Endothelial cell of umbilical vein (primary cell): Measurements from ENCODE around the gene SUSD5. TPM values are rescaled to one million over a fixed set of nuclear protein-coding genes. Genes with fewer than 3 reads are reported as not detected.

Experiments used
- BruUV-seq: library from RNA; stranded (reverse); fragments of 400-500 nt; replicated peaks from 2 replicates; lab custom pipeline; 2021; lab: Mats Ljungman, UMichigan
- CTCF ChIA-PET: fragments of 300-600, 350-600 bp; sonication (Branson Sonifier 250); formaldehyde crosslinking; loops from one replicate; lab custom pipeline; 2021; ENCODE audit warnings: antibody characterized with exemption, inconsistent platforms; lab: Charles Lee
- POLR2A ChIA-PET: fragments of 300-600, 350-600 bp; sonication (Branson Sonifier 250); formaldehyde crosslinking; loops from one replicate; lab custom pipeline; 2021; ENCODE audit warnings: antibody characterized with exemption, inconsistent platforms; lab: Charles Lee
- DNase-seq: peaks from one replicate; pipeline ENCODE4 v3.0.0-alpha.2; 2011; ENCODE audit warnings: low read depth, low spot score
- FAIRE-seq: peaks from 2 replicates; lab custom pipeline; 2011; peaks lifted over from hg19 to GRCh38; lab: Jason Lieb, UNC
- H2AFZ ChIP-seq: 2 replicates; pipeline ENCODE4 v1.6.0; 2012; ENCODE audit warnings: low read depth, low read length, control low read depth, inconsistent platforms
- H3K27ac ChIP-seq: 2 replicates; pipeline ENCODE4 v1.5.1; 2011; ENCODE audit warnings: low read depth, mild to moderate bottlenecking, control low read depth, low read length, moderate library complexity; ENCODE audit not compliant: insufficient read depth
- H3K27me3 ChIP-seq, 2 experiments: 2 replicates each; pipeline versions ENCODE4 v1.6.0 to v1.6.1; 2011; ENCODE audit warnings: low read length in 2 of 2, mixed read lengths in 1 of 2; ENCODE audit not compliant: control insufficient read depth in 2 of 2, insufficient read depth in 2 of 2
- H3K36me3 ChIP-seq, 2 experiments: 2 replicates in 1 of 2; 3 replicates in 1 of 2; pipeline ENCODE4 v1.5.1; 2011; ENCODE audit warnings: low read length in 2 of 2, mild to moderate bottlenecking in 1 of 2, moderate library complexity in 1 of 2; ENCODE audit not compliant: control insufficient read depth in 2 of 2, insufficient read depth in 2 of 2; ENCODE audit errors: extremely low read depth in 1 of 2
- H3K4me1 ChIP-seq: 3 replicates; pipeline ENCODE4 v1.5.1; 2011; ENCODE audit warnings: mild to moderate bottlenecking, low read length; ENCODE audit not compliant: control insufficient read depth, insufficient read depth; ENCODE audit errors: extremely low read depth
- H3K4me2 ChIP-seq: 2 replicates; pipeline ENCODE4 v1.6.1; 2011; ENCODE audit warnings: low read length, control low read depth, mixed read lengths; ENCODE audit not compliant: insufficient read depth
- H3K4me3 ChIP-seq, 3 experiments: fragments of 200-600 bp in 1 of 3; sonication (generic), shearing (Covaris generic) in 1 of 3; replicated peaks in 1 of 3; 2 replicates each; pipeline ENCODE4 v1.5.1; 2011 to 2016; ENCODE audit warnings: control low read depth in 3 of 3, low read length in 3 of 3, mild to moderate bottlenecking in 2 of 3, inconsistent platforms in 1 of 3, low read depth in 1 of 3, moderate library complexity in 1 of 3; ENCODE audit not compliant: insufficient read depth in 1 of 3
- H3K79me2 ChIP-seq: 2 replicates; pipeline ENCODE4 v1.6.0; 2012; ENCODE audit warnings: low read length, inconsistent platforms; ENCODE audit not compliant: control insufficient read depth, insufficient read depth
- H3K9ac ChIP-seq: replicated peaks from 2 replicates; pipeline ENCODE3; 2011; ENCODE audit warnings: low read length, control low read depth; ENCODE audit not compliant: insufficient read depth; ENCODE audit errors: extremely low read depth
- H3K9me1 ChIP-seq: replicated peaks from 3 replicates; pipeline ENCODE4 v1.6.0; 2011; ENCODE audit warnings: mild to moderate bottlenecking, low read length; ENCODE audit not compliant: control insufficient read depth, insufficient read depth; ENCODE audit errors: extremely low read depth
- H3K9me3 ChIP-seq: replicated peaks from 2 replicates; pipeline ENCODE4 v1.5.1; 2012; ENCODE audit warnings: low read length, inconsistent platforms; ENCODE audit not compliant: control insufficient read depth, insufficient read depth
- H4K20me1 ChIP-seq: replicated peaks from 2 replicates; pipeline ENCODE3; 2011; ENCODE audit warnings: mild to moderate bottlenecking, low read length; ENCODE audit not compliant: control insufficient read depth, insufficient read depth; ENCODE audit errors: extremely low read depth
- CTCF ChIP-seq, 2 donors: IDR thresholded peaks; 1 replicate in 1 of 2; 2 replicates in 1 of 2; pipeline ENCODE4 v1.5.1; 2011; ENCODE audit warnings: low read length in 2 of 2, mild to moderate bottlenecking in 2 of 2, moderate library complexity in 2 of 2, control low read depth in 1 of 2, inconsistent platforms in 1 of 2, low read depth in 1 of 2; ENCODE audit not compliant: insufficient read depth in 1 of 2; ENCODE audit errors: extremely low read depth in 1 of 2
- EZH2 ChIP-seq: IDR thresholded peaks from 2 replicates; pipeline ENCODE4 v1.6.1; 2012; ENCODE audit warnings: borderline replicate concordance, low read depth, mild to moderate bottlenecking, moderate library complexity, low read length, inconsistent platforms; ENCODE audit not compliant: severe bottlenecking
- FOS ChIP-seq: IDR thresholded peaks from 2 replicates; pipeline ENCODE4 v1.6.1; 2011; ENCODE audit warnings: mild to moderate bottlenecking, low read length, moderate library complexity, borderline replicate concordance; ENCODE audit not compliant: insufficient read depth
- GATA2 ChIP-seq: IDR thresholded peaks from 2 replicates; pipeline ENCODE4 v1.7.0; 2011; ENCODE audit warnings: low read depth, mild to moderate bottlenecking, moderate library complexity, mixed read lengths, low read length; ENCODE audit not compliant: insufficient read length, insufficient read depth
- JUN ChIP-seq: IDR thresholded peaks from 2 replicates; pipeline ENCODE4 v1.6.1; 2011; ENCODE audit warnings: borderline replicate concordance, low read depth; ENCODE audit not compliant: insufficient read length, insufficient read depth
- MAX ChIP-seq: IDR thresholded peaks from 2 replicates; pipeline ENCODE4 v1.6.1; 2011; ENCODE audit not compliant: insufficient read depth, insufficient read length
- MYC ChIP-seq: IDR thresholded peaks from one replicate; pipeline ENCODE4 v1.6.1; 2011; ENCODE audit warnings: mild to moderate bottlenecking, low read depth, low read length
- POLR2A ChIP-seq: IDR thresholded peaks from 2 replicates; pipeline ENCODE4 v1.6.1; 2012; ENCODE audit warnings: low read depth, mild to moderate bottlenecking, control low read depth, low read length
- POLR2AphosphoS5 ChIP-seq: IDR thresholded peaks from 2 replicates; pipeline ENCODE4 v1.6.1; 2012; ENCODE audit warnings: low read depth, mild to moderate bottlenecking, control low read depth, low read length, moderate library complexity; ENCODE audit not compliant: insufficient read depth
- dilution Hi-C: fragments of 300-500 bp; cut with MboI; formaldehyde crosslinking; loops from one replicate; pipeline ENCODE4 v1.15.0; 2019; ENCODE audit warnings: low sequenced_read_pairs; ENCODE audit not compliant: extremely low pct_ligation_motif_present
- intact Hi-C: fragments of 100-400 bp; cut with micrococcal nuclease; formaldehyde crosslinking; loops from one replicate; pipeline ENCODE4 v1.10.0; 2022
- polyA plus RNA-seq, 4 experiments: library from polyadenylated mRNA; depleted of rRNA in 3 of 4; stranded (reverse) in 3 of 4; unstranded in 1 of 4; fragments of >200 nt; gene quantifications; 2 replicates each; pipeline versions ENCODE4 v1.2.1 to v1.2.3, GENCODE V29; 2011 to 2012; ENCODE audit warnings: missing spikeins in 1 of 4
- total RNA-seq: library from RNA; stranded (reverse); gene quantifications from 2 replicates; pipeline ENCODE4 v1.2.3, GENCODE V29; 2021

Gene SUSD5
- total and polyA plus RNA-seq, 2 donors (not counting 3 experiments of a cell fraction or from before 2014, with no cell fraction given) = 7.7 to 18.8 TPM

GRCh38 chr3:33171580-33171979 lies 47.0 kb downstream of the SUSD5 start:
- no TSS peak for BruUV-seq
- POLR2A ChIA-PET = no interaction called here
- DNase-seq = no peak
- no peak for FAIRE-seq
- dilution Hi-C loops (no loop called here), intact Hi-C loops (no loop called here)
- Histone ChIP-seq H3K4me3 (no peak overlapping the region), H3K27me3 (no peaks in the 10 kb centered on the region), H3K4me2 (no peak overlapping the region), H3K4me1 (no peaks in the 10 kb centered on the region), H3K27ac (no peak overlapping the region), H3K9me1 (no peaks in the 10 kb centered on the region), H2AFZ (no peak overlapping the region), H4K20me1 (no peaks in the 10 kb centered on the region), H3K9me3 (no peaks in the 10 kb centered on the region), H3K36me3 (peaks cover 0 to 1% of the 10 kb centered on the region in 2 experiments), H3K9ac (no peak overlapping the region), H3K79me2 (no peaks in the 10 kb centered on the region)
- CTCF ChIA-PET = interaction anchor here (0.6 to 2.8 kb wide), 3 partner anchors 40 to 201 kb away, joined by 3 to 14 read pairs (median 7); no protein-coding TSS in a partner anchor
- TF ChIP-seq MAX = no peak
- no peak for TF ChIP-seq GATA2
- no peak for TF ChIP-seq FOS
- no peak for TF ChIP-seq POLR2A
- no peak for TF ChIP-seq JUN
- no peak for TF ChIP-seq MYC
- TF ChIP-seq CTCF (IDR thresholded peaks at IDR 0.05; ENCODE audit: extremely low read depth in 1 of 2, insufficient read depth in 1 of 2, low read depth in 1 of 2, low read length in 2 of 2) = no peak
- TF ChIP-seq EZH2 = no peak
- TF ChIP-seq POLR2AphosphoS5 = no peak
